ENCODE data around the gene ADAMTS16.

ADAMTS16 gene

GRCh38 chr5:5276430-5276829, 136.3 kb downstream of the ADAMTS16 start:
- no peak overlapping the region for H3K4me3 ChIP-seq (replicated peaks; ENCODE audit: low read depth, low read length)
- TF ChIP-seq CTCF (IDR thresholded peaks at IDR 0.05; ENCODE audit: low read length, missing control alignments) = no peak
- no peak for DNase-seq (ENCODE audit: low read depth)

- H3K4me3 ChIP-seq (replicated peaks; ENCODE audit: low read depth, low read length) = no peak overlapping the region
- no peak for TF ChIP-seq CTCF (IDR thresholded peaks at IDR 0.05; ENCODE audit: low read length, missing control alignments)
- no peak for DNase-seq (ENCODE audit: low read depth)
Observed at GRCh38 chr5:5276951-5277517, 136.9 kb downstream of the ADAMTS16 start.

GRCh38 chr5:5278201-5278814, 138.2 kb downstream of the ADAMTS16 start:
- no peak for TF ChIP-seq CTCF (IDR thresholded peaks at IDR 0.05; ENCODE audit: low read length, missing control alignments)
- no peak overlapping the region for H3K4me3 ChIP-seq (replicated peaks; ENCODE audit: low read depth, low read length)
- no peak for DNase-seq (ENCODE audit: low read depth)

GRCh38 chr5:5278815-5279381, 138.8 kb downstream of the ADAMTS16 start:
- no peak for DNase-seq (ENCODE audit: low read depth)
- no peak overlapping the region for H3K4me3 ChIP-seq (replicated peaks; ENCODE audit: low read depth, low read length)
- TF ChIP-seq CTCF (IDR thresholded peaks at IDR 0.05; ENCODE audit: low read length, missing control alignments) = no peak

GRCh38 chr5:5285906-5286305, 145.8 kb downstream of the ADAMTS16 start:
- no peak for TF ChIP-seq CTCF (IDR thresholded peaks at IDR 0.05; ENCODE audit: low read length, missing control alignments)
- no peak for DNase-seq (ENCODE audit: low read depth)

GRCh38 chr5:5287419-5287818, 147.3 kb downstream of the ADAMTS16 start:
- no peak overlapping the region for H3K4me3 ChIP-seq (replicated peaks; ENCODE audit: low read depth, low read length)
- DNase-seq (ENCODE audit: low read depth) = no peak
- no peak for TF ChIP-seq CTCF (IDR thresholded peaks at IDR 0.05; ENCODE audit: low read length, missing control alignments)

More at GRCh38 chr5:5285906-5286305, 145.8 kb downstream of the ADAMTS16 start:
- H3K4me3 ChIP-seq (replicated peaks; ENCODE audit: low read depth, low read length) = no peak overlapping the region
